K562 (cell line): ENCODE data around the gene THBS1. TPM values are rescaled to one million over a fixed set of nuclear protein-coding genes. Genes with fewer than 3 reads are reported as not detected.

Experiments
- ATAC-seq: fragments of 200-7000 bp; cut with Tn5 transposase; 3 replicates; pipeline ENCODE4 v1.9.1; 2020; ENCODE audit warnings: moderate library complexity
- BruUV-seq: library from RNA; stranded (reverse); fragments of 400-500 nt; replicated peaks from 2 replicates; lab custom pipeline; 2021; lab: Mats Ljungman, UMichigan
- CTCF ChIA-PET: fragments of 300-600 bp; formaldehyde crosslinking; extraction: SDS; loops from one replicate; lab custom pipeline; 2021; ENCODE audit warnings: low intra/inter-chr PET ratio; lab: Yijun Ruan, JAX
- POLR2A ChIA-PET: fragments of 300-600, 350-650 bp; sonication (Branson Sonifier 250); formaldehyde crosslinking; extraction: SDS; loops from one replicate; lab custom pipeline; 2021; ENCODE audit warnings: antibody characterized with exemption, inconsistent platforms; lab: Yijun Ruan, JAX
- DNase-seq, 4 experiments: peaks; one replicate each; pipeline versions ENCODE4 v3.0.0 to v3.0.0-alpha.2; 2011 to 2018; ENCODE audit warnings: low spot score in 3 of 4, mixed read lengths in 3 of 4; ENCODE audit errors: extremely low read depth in 1 of 4
- FAIRE-seq: peaks from 2 replicates; lab custom pipeline; 2011; peaks lifted over from hg19 to GRCh38; lab: Jason Lieb, UNC
- H2AFZ ChIP-seq: 2 replicates; pipeline ENCODE4 v1.6.0; 2011; ENCODE audit warnings: low read depth, low read length, control low read depth, inconsistent platforms
- H3K27ac ChIP-seq: fragments of 200-600 bp; 3 replicates; pipeline ENCODE4 v1.8.0; 2011; ENCODE audit warnings: low read depth, mild to moderate bottlenecking, control low read depth, inconsistent platforms, low read length, moderate library complexity, mixed read lengths; ENCODE audit errors: extremely low read depth
- H3K27me3 ChIP-seq, 2 experiments: fragments of 300-600 bp in 1 of 2; 2 replicates in 1 of 2; 3 replicates in 1 of 2; pipeline versions ENCODE4 v1.6.0 to v1.8.0; 2011; ENCODE audit warnings: inconsistent platforms in 2 of 2, low read length in 2 of 2, mild to moderate bottlenecking in 1 of 2, mixed read lengths in 1 of 2, moderate library complexity in 1 of 2; ENCODE audit not compliant: control insufficient read depth in 2 of 2, insufficient read depth in 2 of 2
- H3K36me3 ChIP-seq: fragments of 300-600 bp; 3 replicates; pipeline ENCODE4 v1.8.0; 2011; ENCODE audit warnings: mild to moderate bottlenecking, low read length, inconsistent platforms; ENCODE audit not compliant: control insufficient read depth, insufficient read depth
- H3K4me1 ChIP-seq, 2 experiments: fragments of 200-600 bp in 1 of 2; replicated peaks in 1 of 2; 2 replicates in 1 of 2; 3 replicates in 1 of 2; pipeline versions ENCODE4 v1.5.1 to v1.8.0; 2011; ENCODE audit warnings: inconsistent platforms in 2 of 2, low read length in 2 of 2, mild to moderate bottlenecking in 1 of 2, mixed read lengths in 1 of 2, moderate library complexity in 1 of 2; ENCODE audit not compliant: control insufficient read depth in 2 of 2, insufficient read depth in 2 of 2
- H3K4me2 ChIP-seq: 2 replicates; pipeline ENCODE4 v1.6.1; 2011; ENCODE audit warnings: low read length, control low read depth, inconsistent platforms, mixed read lengths; ENCODE audit not compliant: insufficient read depth
- H3K4me3 ChIP-seq: fragments of 200-600 bp; sonication (generic), shearing (Covaris generic); 2 replicates; pipeline ENCODE4 v1.5.1; 2016; ENCODE audit warnings: control low read depth, inconsistent platforms
- H3K79me2 ChIP-seq: fragments of 200-600 bp; 3 replicates; pipeline ENCODE4 v1.8.0; 2011; ENCODE audit warnings: low read length, inconsistent platforms; ENCODE audit not compliant: control insufficient read depth, insufficient read depth
- H3K9ac ChIP-seq, 2 experiments: 2 replicates each; pipeline versions ENCODE4 v1.6.0 to v1.6.1; 2011; ENCODE audit warnings: low read depth in 2 of 2, low read length in 2 of 2, control low read depth in 1 of 2, inconsistent platforms in 1 of 2, mild to moderate bottlenecking in 1 of 2, mixed read lengths in 1 of 2; ENCODE audit not compliant: insufficient read depth in 1 of 2
- H3K9me1 ChIP-seq: one replicate; pipeline ENCODE4 v1.6.0; 2011; ENCODE audit warnings: inconsistent platforms, mild to moderate bottlenecking, low read length, moderate library complexity; ENCODE audit not compliant: control insufficient read depth, insufficient read depth
- H3K9me3 ChIP-seq: replicated peaks from 2 replicates; pipeline ENCODE4 v1.5.1; 2011; ENCODE audit warnings: low read depth, low read length, inconsistent platforms; ENCODE audit not compliant: control insufficient read depth, insufficient read depth
- H4K20me1 ChIP-seq: replicated peaks from 2 replicates; pipeline ENCODE4 v1.6.1; 2011; ENCODE audit warnings: low read length, inconsistent platforms, mixed read lengths; ENCODE audit not compliant: control insufficient read depth, insufficient read depth
- CUX1 ChIP-seq: fragments of 200-800 bp; sonication (Bioruptor generic); IDR thresholded peaks from 2 replicates; pipeline ENCODE4 v1.6.1; 2016; ENCODE audit warnings: missing genetic modification characterization, missing compliant biosample characterization
- CXXC5 ChIP-seq: fragments of 250-450 bp; sonication (Bioruptor Pico); IDR thresholded peaks from 2 replicates; pipeline ENCODE4 v1.8.0; 2022; ENCODE audit warnings: inconsistent platforms, mild to moderate bottlenecking, moderate library complexity
- DACH1 ChIP-seq: fragments of 450-650 bp; IDR thresholded peaks from 2 replicates; pipeline ENCODE4 v1.6.1; 2018; ENCODE audit not compliant: partially characterized antibody
- HES1 ChIP-seq: fragments of 450-650 bp; IDR thresholded peaks from 2 replicates; pipeline ENCODE4 v1.6.1; 2016; ENCODE audit warnings: low read depth, mild to moderate bottlenecking, moderate library complexity
- HEY1 ChIP-seq: fragments of 250-450 bp; sonication (Bioruptor Pico); IDR thresholded peaks from 2 replicates; pipeline ENCODE4 v1.5.0; 2020; ENCODE audit warnings: mild to moderate bottlenecking, moderate library complexity, borderline replicate concordance
- MAFF ChIP-seq: IDR thresholded peaks from 2 replicates; pipeline ENCODE4 v1.6.1; 2012; ENCODE audit warnings: low read length, improper control_type of control experiment
- MTF1 ChIP-seq: fragments of 250-450 bp; sonication (Bioruptor Pico); IDR thresholded peaks from 2 replicates; pipeline ENCODE4 v1.9.0; 2021; ENCODE audit warnings: moderate library complexity, mild to moderate bottlenecking, inconsistent platforms, borderline replicate concordance
- PHB2 ChIP-seq: fragments of 450-650 bp; IDR thresholded peaks from 2 replicates; pipeline ENCODE4 v1.6.1; 2017; ENCODE audit warnings: low read depth
- POLR2G ChIP-seq: fragments of 200-400 bp; formaldehyde crosslinking; IDR thresholded peaks from 2 replicates; pipeline ENCODE4 v1.6.1; 2017; ENCODE audit warnings: low read depth, mild to moderate bottlenecking, antibody characterized with exemption, low read length, moderate library complexity
- POLR3G ChIP-seq: IDR thresholded peaks from 2 replicates; pipeline ENCODE4 v1.6.1; 2011; ENCODE audit not compliant: insufficient read length, insufficient replicate concordance; ENCODE audit errors: extremely low read depth
- RBM15 ChIP-seq: fragments of 200-400 bp; formaldehyde crosslinking; IDR thresholded peaks from 2 replicates; pipeline ENCODE4 v1.6.1; 2018; ENCODE audit warnings: mild to moderate bottlenecking, low read length, moderate library complexity; ENCODE audit not compliant: insufficient read depth
- SRSF1 ChIP-seq: fragments of 200-400 bp; formaldehyde crosslinking; IDR thresholded peaks from 2 replicates; pipeline ENCODE4 v1.6.1; 2017; ENCODE audit warnings: mild to moderate bottlenecking, low read depth, low read length, moderate library complexity
- U2AF2 ChIP-seq: fragments of 200-400 bp; formaldehyde crosslinking; optimal IDR thresholded peaks from 2 replicates; pipeline ENCODE3; 2017; ENCODE audit warnings: low read depth, mild to moderate bottlenecking, low read length
- VEZF1 ChIP-seq: fragments of 200-800 bp; sonication (Bioruptor generic); IDR thresholded peaks from 2 replicates; pipeline ENCODE4 v1.6.1; 2017; ENCODE audit warnings: missing genetic modification characterization, missing compliant biosample characterization
- ZNF3 ChIP-seq: fragments of 250-450 bp; sonication (Bioruptor Pico); IDR thresholded peaks from 2 replicates; pipeline ENCODE4 v1.5.0; 2021; ENCODE audit warnings: mild to moderate bottlenecking, moderate library complexity
- ZNF644 ChIP-seq: fragments of 200-800 bp; sonication (Bioruptor generic); IDR thresholded peaks from 2 replicates; pipeline ENCODE4 v1.6.1; 2016; ENCODE audit warnings: low read depth, missing genetic modification characterization, missing compliant biosample characterization
- WGBS: fragments of 100-300 bp; shearing (Covaris generic); methylation state at CpG from one replicate; pipeline ENCODE4 v1.1.6; 2016; ENCODE audit warnings: low coverage, mixed read lengths; ENCODE audit not compliant: insufficient coverage; ENCODE audit errors: missing lambda C conversion rate; 5-methylcytosine and 5-hydroxymethylcytosine counted together
- in situ Hi-C: fragments of 300-500 bp; cut with MboI; formaldehyde crosslinking; loops from 4 replicates; pipeline ENCODE4 v1.15.0; 2018; ENCODE audit warnings: inconsistent platforms, mixed read lengths
- intact Hi-C: fragments of 100-400 bp; cut with micrococcal nuclease; formaldehyde crosslinking; loops from 2 replicates; pipeline ENCODE4 v1.14.2; 2022
- polyA plus RNA-seq, 8 experiments: library from polyadenylated mRNA; depleted of rRNA in 4 of 8; stranded (reverse) in 5 of 8; unstranded in 3 of 8; fragments of >200 nt; fragmentation: Nextera tagmentation in 2 of 8; fragmentation: Illumina TruSeq in 1 of 8; extraction: Ambion mirVana in 2 of 8; extraction: Trizol in 1 of 8; gene quantifications; 2 replicates each; pipeline versions ENCODE4 v1.2.1 to v1.2.3, GENCODE V29; 2011 to 2014; ENCODE audit warnings: inconsistent platforms in 1 of 8, missing spikeins in 1 of 8
- total RNA-seq, 7 experiments: library from RNA; depleted of rRNA in 6 of 7; stranded (reverse); fragments of >200 nt in 6 of 7; fragmentation: Illumina TruSeq in 2 of 7; extraction: Trizol in 2 of 7; gene quantifications; 2 replicates each; pipeline versions ENCODE4 v1.2.1 to v1.2.3, GENCODE V29; 2011 to 2021; ENCODE audit warnings: low replicate concordance in 1 of 7

The THBS1 gene
- total and polyA plus RNA-seq, 9 of the 15 experiments (the other 6 are each of a cell fraction or from before 2014, with no cell fraction given) = 0.04 to 1.3 (median 0.40) TPM

GRCh38 chr15:39605146-39605545 lies 24.3 kb downstream of the THBS1 start:
- H3K27ac ChIP-seq = no peak overlapping the region
- no peak overlapping the region for H3K9ac ChIP-seq
- no peak for ATAC-seq
- H3K9me1 ChIP-seq = no peaks in the 10 kb centered on the region
- ChIA-PET CTCF (no interaction called here), POLR2A (interaction anchor here (0.6 kb wide), 1 partner anchor 707 kb away, joined by 3 read pairs; no protein-coding TSS in a partner anchor)
- intact Hi-C loops = no loop called here
- no peaks in the 10 kb centered on the region for H3K9me3 ChIP-seq
- H3K4me1 ChIP-seq = no peaks in the 10 kb centered on the region
- no peaks in the 10 kb centered on the region for H4K20me1 ChIP-seq
- in situ Hi-C loops = no loop called here
- BruUV-seq = no TSS peak
- DNase-seq = no peak
- H3K27me3 ChIP-seq = peaks cover 13 to 20% of the 10 kb centered on the region in 2 experiments; a peak in 2 of 5 replicates
- H3K36me3 ChIP-seq = no peaks in the 10 kb centered on the region
- H3K79me2 ChIP-seq = no peaks in the 10 kb centered on the region
- WGBS = 0% methylated on average over 1 of the region's 1 CpG
- no peak overlapping the region for H2AFZ ChIP-seq
- no peak for FAIRE-seq
- no peak overlapping the region for H3K4me2 ChIP-seq
- no peak overlapping the region for H3K4me3 ChIP-seq
- no peak for TF ChIP-seq VEZF1 (CRISPR knock-in tag)
- no peak for TF ChIP-seq SRSF1
- TF ChIP-seq MTF1 (CRISPR knock-in tag) = no peak
- no peak for TF ChIP-seq HES1
- no peak for TF ChIP-seq PHB2
- TF ChIP-seq ZNF644 (tag) = no peak
- no peak for TF ChIP-seq ZNF3 (CRISPR knock-in tag)
- TF ChIP-seq HEY1 (CRISPR knock-in tag) = no peak
- TF ChIP-seq POLR3G = no peak
- TF ChIP-seq MAFF = no peak
- no peak for TF ChIP-seq DACH1
- no peak for TF ChIP-seq POLR2G
- no peak for TF ChIP-seq CXXC5 (CRISPR knock-in tag)
- no peak for TF ChIP-seq CUX1 (CRISPR knock-in tag)
- TF ChIP-seq U2AF2 = no peak
- TF ChIP-seq RBM15 = no peak
